ENCODE results near the gene AFAP1.

Gene AFAP1

DNA sequence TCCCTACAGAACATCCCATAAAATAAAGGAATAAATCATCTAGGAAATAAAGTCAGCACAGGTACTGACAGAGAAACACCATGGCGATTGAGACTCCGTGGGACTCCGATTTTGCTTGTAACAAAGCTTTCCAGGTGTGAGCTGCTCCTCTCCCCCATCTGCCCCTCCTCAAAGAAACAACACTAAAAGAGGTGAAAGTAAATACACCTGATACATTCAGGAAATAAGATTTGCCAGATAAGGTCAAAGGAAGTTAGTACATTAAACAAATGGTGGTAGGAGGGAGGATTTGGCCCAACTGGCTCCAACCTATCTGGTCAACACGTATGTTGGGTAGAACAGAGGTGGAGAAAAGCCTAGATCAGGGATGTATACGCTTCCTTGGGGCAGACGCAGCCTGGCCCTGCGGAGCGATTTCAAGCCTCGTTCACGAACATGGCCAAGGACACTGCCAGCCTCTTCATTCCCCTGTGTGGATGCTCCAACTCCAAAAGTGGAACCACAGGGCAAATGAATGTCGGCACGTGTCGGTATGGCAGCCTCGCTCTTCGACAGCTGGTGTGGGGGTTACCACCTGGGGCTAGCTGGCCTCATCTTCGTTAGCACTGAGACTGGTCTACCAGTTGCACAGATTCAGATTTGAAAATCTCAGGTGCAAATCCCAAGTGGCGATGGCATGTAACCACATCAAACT is 162.5 kb downstream of the AFAP1 start:
- H3K36me3 ChIP-seq (ENCODE audit: control insufficient read depth in 2 of 2, insufficient read depth in 1 of 2, low read length in 2 of 2), result peaks cover 0 to 35% of the 10 kb centered on the region in 2 experiments; a peak in 1 of 3 replicates
- TF ChIP-seq ZNF529 (tag by site-specific recombination; IDR thresholded peaks at IDR 0.05; ENCODE audit: insufficient replicate concordance) (no peak), ZNF274 (IDR thresholded peaks at IDR 0.05; ENCODE audit: low read length) (no peak), ZNF274 (tag by site-specific recombination; IDR thresholded peaks at IDR 0.05; ENCODE audit: borderline replicate concordance) (no peak), ZNF549 (tag by site-specific recombination; IDR thresholded peaks at IDR 0.05) (no peak), WT1 (tag by site-specific recombination; IDR thresholded peaks at IDR 0.05) (no peak), ZNF211 (tag by site-specific recombination; IDR thresholded peaks at IDR 0.05; ENCODE audit: low read depth) (no peak), ZNF292 (tag by site-specific recombination; IDR thresholded peaks at IDR 0.05; ENCODE audit: borderline replicate concordance, low read depth) (no peak), ZNF416 (tag by site-specific recombination; IDR thresholded peaks at IDR 0.05) (no peak), ZNF510 (tag by site-specific recombination; IDR thresholded peaks at IDR 0.05; ENCODE audit: insufficient replicate concordance) (no peak), ZFHX2 (tag by site-specific recombination; conservative IDR thresholded peaks at IDR 0.05) (no peak), ZNF391 (tag by site-specific recombination; IDR thresholded peaks at IDR 0.05; ENCODE audit: borderline replicate concordance, low read depth) (no peak), ZFP41 (tag by site-specific recombination; IDR thresholded peaks at IDR 0.05; ENCODE audit: borderline replicate concordance) (no peak), ZNF623 (tag by site-specific recombination; IDR thresholded peaks at IDR 0.05) (no peak), ZNF677 (tag by site-specific recombination; IDR thresholded peaks at IDR 0.05) (no peak), ZNF830 (tag by site-specific recombination; IDR thresholded peaks at IDR 0.05; ENCODE audit: low read depth) (no peak), ZNF514 (tag by site-specific recombination; IDR thresholded peaks at IDR 0.05) (no peak)
- TF ChIP-seq, protein P1, sequence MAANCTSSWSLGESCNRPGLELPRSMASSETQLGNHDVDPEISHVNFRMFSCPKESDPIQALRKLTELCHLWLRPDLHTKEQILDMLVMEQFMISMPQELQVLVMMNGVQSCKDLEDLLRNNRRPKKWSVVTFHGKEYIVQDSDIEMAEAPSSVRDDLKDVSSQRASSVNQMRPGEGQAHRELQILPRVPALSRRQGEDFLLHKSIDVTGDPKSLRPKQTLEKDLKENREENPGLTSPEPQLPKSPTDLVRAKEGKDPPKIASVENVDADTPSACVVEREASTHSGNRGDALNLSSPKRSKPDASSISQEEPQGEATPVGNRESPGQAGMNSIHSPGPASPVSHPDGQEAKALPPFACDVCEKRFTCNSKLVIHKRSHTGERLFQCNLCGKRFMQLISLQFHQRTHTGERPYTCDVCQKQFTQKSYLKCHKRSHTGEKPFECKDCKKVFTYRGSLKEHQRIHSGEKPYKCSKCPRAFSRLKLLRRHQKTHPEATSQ (tag by site-specific recombination; IDR thresholded peaks at IDR 0.05), result no peak
- TF ChIP-seq, protein P2, sequence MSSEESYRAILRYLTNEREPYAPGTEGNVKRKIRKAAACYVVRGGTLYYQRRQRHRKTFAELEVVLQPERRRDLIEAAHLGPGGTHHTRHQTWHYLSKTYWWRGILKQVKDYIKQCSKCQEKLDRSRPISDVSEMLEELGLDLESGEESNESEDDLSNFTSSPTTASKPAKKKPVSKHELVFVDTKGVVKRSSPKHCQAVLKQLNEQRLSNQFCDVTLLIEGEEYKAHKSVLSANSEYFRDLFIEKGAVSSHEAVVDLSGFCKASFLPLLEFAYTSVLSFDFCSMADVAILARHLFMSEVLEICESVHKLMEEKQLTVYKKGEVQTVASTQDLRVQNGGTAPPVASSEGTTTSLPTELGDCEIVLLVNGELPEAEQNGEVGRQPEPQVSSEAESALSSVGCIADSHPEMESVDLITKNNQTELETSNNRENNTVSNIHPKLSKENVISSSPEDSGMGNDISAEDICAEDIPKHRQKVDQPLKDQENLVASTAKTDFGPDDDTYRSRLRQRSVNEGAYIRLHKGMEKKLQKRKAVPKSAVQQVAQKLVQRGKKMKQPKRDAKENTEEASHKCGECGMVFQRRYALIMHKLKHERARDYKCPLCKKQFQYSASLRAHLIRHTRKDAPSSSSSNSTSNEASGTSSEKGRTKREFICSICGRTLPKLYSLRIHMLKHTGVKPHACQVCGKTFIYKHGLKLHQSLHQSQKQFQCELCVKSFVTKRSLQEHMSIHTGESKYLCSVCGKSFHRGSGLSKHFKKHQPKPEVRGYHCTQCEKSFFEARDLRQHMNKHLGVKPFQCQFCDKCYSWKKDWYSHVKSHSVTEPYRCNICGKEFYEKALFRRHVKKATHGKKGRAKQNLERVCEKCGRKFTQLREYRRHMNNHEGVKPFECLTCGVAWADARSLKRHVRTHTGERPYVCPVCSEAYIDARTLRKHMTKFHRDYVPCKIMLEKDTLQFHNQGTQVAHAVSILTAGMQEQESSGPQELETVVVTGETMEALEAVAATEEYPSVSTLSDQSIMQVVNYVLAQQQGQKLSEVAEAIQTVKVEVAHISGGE (tag by site-specific recombination; conservative IDR thresholded peaks at IDR 0.05; ENCODE audit: low read depth), result no peak
- no peak overlapping the region for H3K4me3 ChIP-seq (ENCODE audit: low read depth, low read length)
- ChIA-PET POLR2A (interaction anchor here (0.5 kb wide), 1 partner anchor 682 kb away, joined by 4 read pairs; no protein-coding TSS in a partner anchor), CTCF (interaction anchor here (1.0 kb wide), 1 partner anchor 16 kb away, joined by 3 read pairs; no protein-coding TSS in a partner anchor)
- H3K27ac ChIP-seq (ENCODE audit: extremely low read depth, low read depth, low read length), result no peak overlapping the region
- no peaks in the 10 kb centered on the region for H3K4me1 ChIP-seq (ENCODE audit: control insufficient read depth, insufficient read depth, low read length)
- no peaks in the 10 kb centered on the region for H3K9me3 ChIP-seq (ENCODE audit: control insufficient read depth, insufficient read depth, low read depth, low read length)

DNA sequence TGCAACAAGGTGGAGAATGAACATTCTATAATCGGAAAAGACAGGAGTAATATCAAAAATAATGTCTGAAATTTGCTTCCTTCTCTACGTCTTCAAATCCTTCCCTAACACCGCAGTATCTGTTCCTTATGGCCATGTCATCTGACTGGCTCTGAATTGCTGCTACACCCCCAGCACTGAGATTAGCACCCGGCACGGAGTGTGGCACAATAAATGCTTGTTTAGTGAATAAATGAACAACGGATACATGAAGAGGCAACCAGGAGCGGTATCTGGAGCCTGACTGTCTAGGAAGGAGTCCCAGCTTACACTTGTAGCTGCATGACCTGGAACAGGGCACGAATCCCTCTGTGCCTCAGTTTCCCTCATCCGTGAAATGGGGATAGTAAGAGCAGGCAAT is 164.3 kb downstream of the AFAP1 start:
- no peaks in the 10 kb centered on the region for H3K9me3 ChIP-seq (ENCODE audit: control insufficient read depth, insufficient read depth, low read depth, low read length)
- POLR2A ChIA-PET, result no interaction called here
- CTCF ChIA-PET, result no interaction called here
- H3K4me3 ChIP-seq (ENCODE audit: low read depth, low read length), result no peak overlapping the region
- H3K27ac ChIP-seq (ENCODE audit: extremely low read depth, low read depth, low read length), result no peak overlapping the region
- H3K4me1 ChIP-seq (ENCODE audit: control insufficient read depth, insufficient read depth, low read length), result no peaks in the 10 kb centered on the region
- TF ChIP-seq KLF1 (tag by site-specific recombination; IDR thresholded peaks at IDR 0.05) (no peak), FEZF1 (tag by site-specific recombination; IDR thresholded peaks at IDR 0.05) (no peak), ZSCAN23 (tag by site-specific recombination; IDR thresholded peaks at IDR 0.05) (no peak)
- TF ChIP-seq, protein P3, sequence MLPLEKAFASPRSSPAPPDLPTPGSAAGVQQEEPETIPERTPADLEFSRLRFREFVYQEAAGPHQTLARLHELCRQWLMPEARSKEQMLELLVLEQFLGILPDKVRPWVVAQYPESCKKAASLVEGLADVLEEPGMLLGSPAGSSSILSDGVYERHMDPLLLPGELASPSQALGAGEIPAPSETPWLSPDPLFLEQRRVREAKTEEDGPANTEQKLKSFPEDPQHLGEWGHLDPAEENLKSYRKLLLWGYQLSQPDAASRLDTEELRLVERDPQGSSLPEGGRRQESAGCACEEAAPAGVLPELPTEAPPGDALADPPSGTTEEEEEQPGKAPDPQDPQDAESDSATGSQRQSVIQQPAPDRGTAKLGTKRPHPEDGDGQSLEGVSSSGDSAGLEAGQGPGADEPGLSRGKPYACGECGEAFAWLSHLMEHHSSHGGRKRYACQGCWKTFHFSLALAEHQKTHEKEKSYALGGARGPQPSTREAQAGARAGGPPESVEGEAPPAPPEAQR (tag by site-specific recombination; IDR thresholded peaks at IDR 0.05), result no peak
- peaks cover 0 to 38% of the 10 kb centered on the region in 2 experiments; a peak in 1 of 3 replicates for H3K36me3 ChIP-seq (ENCODE audit: control insufficient read depth in 2 of 2, insufficient read depth in 1 of 2, low read length in 2 of 2)
